Measurements from ENCODE around the gene ZFP36. TPM values are rescaled to one million over a fixed set of nuclear protein-coding genes. Genes with fewer than 3 reads are reported as not detected.

Gene ZFP36
- total RNA-seq, 1 experiment from 2014 or later, result 16.3 TPM

- H3K4me2 ChIP-seq (ENCODE audit: low read depth, low read length, poor library complexity, severe bottlenecking), result no peak overlapping the region
- no peaks in the 10 kb centered on the region for H3K79me2 ChIP-seq (ENCODE audit: low read length)
Measured at GRCh38 chr19:39427707-39428106, 21.1 kb downstream of the ZFP36 start.

GRCh38 chr19:39428283-39429112 is 21.9 kb downstream of the ZFP36 start:
- Histone ChIP-seq H2AFZ (ENCODE audit: low read length) (no peak overlapping the region), H3K4me2 (ENCODE audit: low read depth, low read length, poor library complexity, severe bottlenecking) (no peak overlapping the region), H3K79me2 (ENCODE audit: low read length) (peaks cover under 1% of the 10 kb centered on the region; the same call in 1 of the 2 replicates), H3K4me3 (ENCODE audit: low read length) (no peak overlapping the region), H3K27me3 (ENCODE audit: low read length) (no peaks in the 10 kb centered on the region), H3K9ac (ENCODE audit: low read length) (no peak overlapping the region), H3K27ac (ENCODE audit: low read length) (no peak overlapping the region), H4K20me1 (ENCODE audit: insufficient read depth, low read depth, low read length) (peaks cover 5% of the 10 kb centered on the region), H3K36me3 (ENCODE audit: insufficient read depth, low read length) (peaks cover 9% of the 10 kb centered on the region), H3K9me2 (replicated peaks; ENCODE audit: insufficient read depth, low read length) (no peaks in the 10 kb centered on the region), H3K4me1 (ENCODE audit: low read length) (peaks cover 1% of the 10 kb centered on the region), H3K9me3 (ENCODE audit: low read length) (no peaks in the 10 kb centered on the region)
- DNase-seq, result peak; percentile 53

More at GRCh38 chr19:39427707-39428106, 21.1 kb downstream of the ZFP36 start:
- no peak overlapping the region for H3K9ac ChIP-seq (ENCODE audit: low read length)
- no peak for DNase-seq
- H3K4me1 ChIP-seq (ENCODE audit: low read length), result no peaks in the 10 kb centered on the region
- H3K27me3 ChIP-seq (ENCODE audit: low read length), result no peaks in the 10 kb centered on the region
- H4K20me1 ChIP-seq (ENCODE audit: insufficient read depth, low read depth, low read length), result no peaks in the 10 kb centered on the region
- no peak overlapping the region for H3K27ac ChIP-seq (ENCODE audit: low read length)
- no peaks in the 10 kb centered on the region for H3K9me2 ChIP-seq (replicated peaks; ENCODE audit: insufficient read depth, low read length)
- peaks cover 2% of the 10 kb centered on the region; the same call in 1 of the 2 replicates for H3K36me3 ChIP-seq (ENCODE audit: insufficient read depth, low read length)
- no peaks in the 10 kb centered on the region for H3K9me3 ChIP-seq (ENCODE audit: low read length)
- no peak overlapping the region for H2AFZ ChIP-seq (ENCODE audit: low read length)
- no peak overlapping the region for H3K4me3 ChIP-seq (ENCODE audit: low read length)

DNA sequence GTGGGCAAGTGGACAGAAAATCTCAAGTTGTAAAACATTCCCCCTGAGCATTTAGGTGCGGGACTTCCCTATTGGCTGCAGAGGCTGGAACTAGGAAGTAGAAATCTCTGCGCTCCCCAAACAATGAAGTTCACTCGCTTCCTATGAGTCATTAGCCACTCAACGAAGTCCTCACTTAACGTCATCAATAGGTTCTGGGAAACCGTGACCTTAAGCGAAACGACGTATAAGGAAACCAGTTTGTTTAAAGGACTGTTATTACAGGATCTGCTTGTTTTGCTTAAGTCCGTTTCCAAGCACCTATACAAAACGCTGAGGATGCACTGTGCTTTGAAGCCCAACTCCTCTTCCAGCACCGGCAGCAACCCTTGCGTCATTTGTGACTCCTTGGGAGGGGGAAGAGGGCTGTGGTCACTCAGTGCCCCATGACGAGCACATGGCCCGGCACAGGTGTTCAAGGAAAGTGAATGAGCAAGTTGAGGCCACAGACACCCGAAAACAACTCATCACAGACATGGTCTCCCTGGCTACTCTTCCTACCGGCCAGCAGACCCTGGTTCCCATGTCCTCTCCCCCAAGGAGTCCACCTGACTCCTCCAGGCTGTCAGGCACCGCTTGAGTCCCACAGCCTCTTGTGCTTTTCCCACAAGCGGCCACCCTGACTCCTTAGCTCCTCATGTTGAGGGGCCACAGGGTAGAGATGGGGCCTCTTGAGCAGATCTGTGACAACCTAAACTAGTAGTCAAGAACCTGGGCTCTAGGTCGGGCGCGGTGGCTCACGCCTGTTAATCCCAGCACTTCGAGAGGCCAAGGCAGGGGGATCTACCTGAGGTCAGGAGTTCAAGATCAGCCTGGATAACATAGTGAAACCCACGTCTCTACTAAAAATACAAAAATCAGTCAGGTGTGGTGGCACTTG is 24.3 kb downstream of the ZFP36 start:
- no peak overlapping the region for H3K9ac ChIP-seq (ENCODE audit: low read length)

DNA sequence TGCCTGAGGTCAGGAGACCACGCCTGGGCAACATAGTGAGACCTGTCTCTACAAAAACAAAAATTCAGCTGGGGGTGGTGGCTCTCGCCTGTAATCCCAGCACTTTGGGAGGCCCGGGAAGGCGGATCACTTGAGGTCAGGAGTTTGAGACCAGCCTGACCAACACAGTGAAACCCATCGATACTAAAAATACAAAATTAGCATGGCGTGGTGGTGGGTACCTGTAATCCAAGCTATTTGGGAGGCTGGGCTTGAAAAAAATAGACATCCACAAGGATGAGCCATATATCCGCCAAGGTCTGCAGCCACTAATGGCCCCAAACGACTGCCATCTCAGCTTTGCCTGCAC is 26.0 kb downstream of the ZFP36 start:
- Histone ChIP-seq H3K9ac (ENCODE audit: low read length) (no peak overlapping the region), H3K36me3 (ENCODE audit: insufficient read depth, low read length) (peaks cover 25% of the 10 kb centered on the region)

More for the DNA sequence above, 24.3 kb downstream of the ZFP36 start:
- H3K4me3 ChIP-seq (ENCODE audit: low read length), result no peak overlapping the region
- peaks cover 16% of the 10 kb centered on the region for H3K4me1 ChIP-seq (ENCODE audit: low read length)
- DNase-seq, result peak; percentile 80
- H3K4me2 ChIP-seq (ENCODE audit: low read depth, low read length, poor library complexity, severe bottlenecking), result no peak overlapping the region
- H3K27ac ChIP-seq (ENCODE audit: low read length), result peak overlapping the region; percentile 30
- H2AFZ ChIP-seq (ENCODE audit: low read length), result no peak overlapping the region
- H3K9me2 ChIP-seq (replicated peaks; ENCODE audit: insufficient read depth, low read length), result no peaks in the 10 kb centered on the region
- H4K20me1 ChIP-seq (ENCODE audit: insufficient read depth, low read depth, low read length), result peaks cover 19% of the 10 kb centered on the region
- no peaks in the 10 kb centered on the region for H3K27me3 ChIP-seq (ENCODE audit: low read length)
- no peaks in the 10 kb centered on the region for H3K9me3 ChIP-seq (ENCODE audit: low read length)
- H3K36me3 ChIP-seq (ENCODE audit: insufficient read depth, low read length), result peaks cover 25% of the 10 kb centered on the region
- H3K79me2 ChIP-seq (ENCODE audit: low read length), result peaks cover 24% of the 10 kb centered on the region

DNA sequence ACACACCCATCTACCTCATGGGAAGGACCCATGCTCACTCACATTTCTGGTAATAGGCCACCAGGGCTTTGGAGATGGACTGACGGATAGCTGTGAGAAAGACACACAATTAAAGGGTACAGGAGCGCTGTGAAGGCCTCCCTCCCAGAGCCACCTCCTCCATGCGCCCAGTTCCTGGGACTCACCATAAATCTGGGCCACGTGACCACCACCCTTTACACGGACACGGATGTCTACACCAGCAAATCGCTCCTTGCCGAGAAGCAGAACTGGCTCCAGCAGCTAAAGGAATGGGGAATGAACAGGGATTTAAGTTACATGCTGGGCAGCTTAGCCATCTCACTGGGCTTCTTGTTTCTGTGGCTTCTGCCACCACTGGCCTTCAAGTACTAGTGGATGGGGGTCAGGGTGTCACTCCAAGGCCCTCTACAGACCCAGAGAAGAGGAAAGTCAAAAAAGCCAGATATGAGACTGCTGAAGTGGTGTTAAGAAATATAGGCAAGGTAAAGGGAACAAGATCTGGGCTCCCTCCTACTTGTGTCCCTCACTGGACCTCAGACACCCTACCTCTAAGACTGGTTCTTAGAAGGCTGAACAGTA is 26.9 kb downstream of the ZFP36 start:
- Histone ChIP-seq H3K36me3 (ENCODE audit: insufficient read depth, low read length) (peaks cover 25% of the 10 kb centered on the region), H3K9me2 (replicated peaks; ENCODE audit: insufficient read depth, low read length) (no peaks in the 10 kb centered on the region), H2AFZ (ENCODE audit: low read length) (no peak overlapping the region), H3K79me2 (ENCODE audit: low read length) (peaks cover 29% of the 10 kb centered on the region), H3K4me2 (ENCODE audit: low read depth, low read length, poor library complexity, severe bottlenecking) (peak overlapping the region; percentile 76), H4K20me1 (ENCODE audit: insufficient read depth, low read depth, low read length) (peaks cover 19% of the 10 kb centered on the region), H3K9ac (ENCODE audit: low read length) (peak overlapping the region; percentile 100; the same call in 1 of the 2 replicates), H3K4me3 (ENCODE audit: low read length) (0 out of 2 replicates have a peak overlapping the region, but pooled peaks have one; percentile 99), H3K27me3 (ENCODE audit: low read length) (no peaks in the 10 kb centered on the region), H3K4me1 (ENCODE audit: low read length) (peaks cover 24% of the 10 kb centered on the region), H3K27ac (ENCODE audit: low read length) (no peak overlapping the region; the same call in 1 of the 2 replicates), H3K9me3 (ENCODE audit: low read length) (no peaks in the 10 kb centered on the region)
- no peak for DNase-seq

More for the DNA sequence above, 26.0 kb downstream of the ZFP36 start:
- H3K4me3 ChIP-seq (ENCODE audit: low read length), result no peak overlapping the region
- H3K4me1 ChIP-seq (ENCODE audit: low read length), result peaks cover 24% of the 10 kb centered on the region
- no peak for DNase-seq
- no peaks in the 10 kb centered on the region for H3K27me3 ChIP-seq (ENCODE audit: low read length)
- no peak overlapping the region for H3K27ac ChIP-seq (ENCODE audit: low read length)
- peaks cover 19% of the 10 kb centered on the region for H4K20me1 ChIP-seq (ENCODE audit: insufficient read depth, low read depth, low read length)
- H3K9me3 ChIP-seq (ENCODE audit: low read length), result no peaks in the 10 kb centered on the region
- no peaks in the 10 kb centered on the region for H3K9me2 ChIP-seq (replicated peaks; ENCODE audit: insufficient read depth, low read length)
- no peak overlapping the region for H3K4me2 ChIP-seq (ENCODE audit: low read depth, low read length, poor library complexity, severe bottlenecking)
- no peak overlapping the region for H2AFZ ChIP-seq (ENCODE audit: low read length)
- H3K79me2 ChIP-seq (ENCODE audit: low read length), result peaks cover 29% of the 10 kb centered on the region

- Histone ChIP-seq H3K4me2 (ENCODE audit: low read depth, low read length, poor library complexity, severe bottlenecking) (peak overlapping the region; percentile 76), H2AFZ (ENCODE audit: low read length) (no peak overlapping the region), H3K4me1 (ENCODE audit: low read length) (peaks cover 26% of the 10 kb centered on the region), H3K4me3 (ENCODE audit: low read length) (peak overlapping the region; percentile 99), H3K9ac (ENCODE audit: low read length) (peak overlapping the region; percentile 100), H3K9me3 (ENCODE audit: low read length) (no peaks in the 10 kb centered on the region), H3K27ac (ENCODE audit: low read length) (peak overlapping the region; percentile 83), H3K36me3 (ENCODE audit: insufficient read depth, low read length) (peaks cover 25% of the 10 kb centered on the region), H3K79me2 (ENCODE audit: low read length) (peaks cover 29% of the 10 kb centered on the region), H3K27me3 (ENCODE audit: low read length) (no peaks in the 10 kb centered on the region), H4K20me1 (ENCODE audit: insufficient read depth, low read depth, low read length) (peaks cover 19% of the 10 kb centered on the region), H3K9me2 (replicated peaks; ENCODE audit: insufficient read depth, low read length) (no peaks in the 10 kb centered on the region)
- DNase-seq, result no peak
Measured at GRCh38 chr19:39434123-39435076, 27.8 kb downstream of the ZFP36 start.
